ES-I3 (cell line): ENCODE measurements around the gene PRKCG.

Source experiments
- H3K36me3 ChIP-seq: 2 replicates; pipeline ENCODE4 v1.6.1; 2013; ENCODE audit warnings: mild to moderate bottlenecking, low read length, control low read depth, moderate library complexity; ENCODE audit not compliant: insufficient read depth
- H3K4me1 ChIP-seq: 2 replicates; pipeline ENCODE4 v1.6.1; 2013; ENCODE audit warnings: mild to moderate bottlenecking, control low read depth, low read length; ENCODE audit not compliant: insufficient read depth
- H3K9ac ChIP-seq: 2 replicates; pipeline ENCODE4 v1.6.1; 2013; ENCODE audit warnings: low read depth, mild to moderate bottlenecking, low read length, moderate library complexity
- H3K9me3 ChIP-seq: 2 replicates; pipeline ENCODE4 v1.6.1; 2013; ENCODE audit warnings: mild to moderate bottlenecking, low read length, moderate library complexity; ENCODE audit not compliant: control insufficient read depth, insufficient read depth

PRKCG gene

GRCh38 chr19:53878776-53879139 is 3.2 kb upstream of the PRKCG start:
- Histone ChIP-seq H3K9me3 (no peaks in the 10 kb centered on the region), H3K36me3 (peaks cover 6% of the 10 kb centered on the region), H3K9ac (peak overlapping the region; percentile 61), H3K4me1 (peaks cover 13% of the 10 kb centered on the region)

GRCh38 chr19:53879140-53880081 is 2.6 kb upstream of the PRKCG start:
- no peaks in the 10 kb centered on the region for H3K9me3 ChIP-seq
- peak overlapping the region; percentile 80 for H3K9ac ChIP-seq
- H3K36me3 ChIP-seq: peaks cover 4% of the 10 kb centered on the region
- H3K4me1 ChIP-seq: peaks cover 14% of the 10 kb centered on the region

- no peaks in the 10 kb centered on the region for H3K9me3 ChIP-seq
- H3K9ac ChIP-seq: peak overlapping the region; percentile 55; the same call in 1 of the 2 replicates
- peaks cover 14% of the 10 kb centered on the region for H3K4me1 ChIP-seq
- H3K36me3 ChIP-seq: peaks cover 4% of the 10 kb centered on the region; the same call in 1 of the 2 replicates
Observed at GRCh38 chr19:53880711-53881481, 1.1 kb upstream of the PRKCG start.

- H3K36me3 ChIP-seq: no peaks in the 10 kb centered on the region
- H3K4me1 ChIP-seq: peaks cover 9% of the 10 kb centered on the region
- no peaks in the 10 kb centered on the region for H3K9me3 ChIP-seq
- H3K9ac ChIP-seq: peak overlapping the region; percentile 55
Observed at GRCh38 chr19:53882391-53883050, 524 bp downstream of the PRKCG start.

GRCh38 chr19:53883231-53883661 is 1.2 kb downstream of the PRKCG start:
- H3K4me1 ChIP-seq: peaks cover 9% of the 10 kb centered on the region
- peak overlapping the region; percentile 55; the same call in 1 of the 2 replicates for H3K9ac ChIP-seq
- H3K9me3 ChIP-seq: no peaks in the 10 kb centered on the region
- no peaks in the 10 kb centered on the region for H3K36me3 ChIP-seq

GRCh38 chr19:53883741-53884140 is 1.7 kb downstream of the PRKCG start:
- peaks cover 9% of the 10 kb centered on the region for H3K4me1 ChIP-seq
- peak overlapping the region; percentile 29; the same call in 1 of the 2 replicates for H3K9ac ChIP-seq
- no peaks in the 10 kb centered on the region for H3K36me3 ChIP-seq
- no peaks in the 10 kb centered on the region for H3K9me3 ChIP-seq

- Histone ChIP-seq H3K4me1 (peaks cover 9% of the 10 kb centered on the region), H3K9ac (peak overlapping the region; percentile 29; the same call in 1 of the 2 replicates), H3K36me3 (no peaks in the 10 kb centered on the region), H3K9me3 (no peaks in the 10 kb centered on the region)
Observed at GRCh38 chr19:53884256-53884655, 2.3 kb downstream of the PRKCG start.

- H3K36me3 ChIP-seq: no peaks in the 10 kb centered on the region
- H3K9me3 ChIP-seq: no peaks in the 10 kb centered on the region
- peaks cover 9% of the 10 kb centered on the region for H3K4me1 ChIP-seq
- no peak overlapping the region for H3K9ac ChIP-seq
Observed at GRCh38 chr19:53885036-53885435, 3.0 kb downstream of the PRKCG start.

- H3K9ac ChIP-seq: no peak overlapping the region
- no peaks in the 10 kb centered on the region for H3K36me3 ChIP-seq
- peaks cover 3% of the 10 kb centered on the region; the same call in 1 of the 2 replicates for H3K4me1 ChIP-seq
- no peaks in the 10 kb centered on the region for H3K9me3 ChIP-seq
Observed at GRCh38 chr19:53892301-53892980, 10.4 kb downstream of the PRKCG start.

- H3K4me1 ChIP-seq: peaks cover 3% of the 10 kb centered on the region; the same call in 1 of the 2 replicates
- no peaks in the 10 kb centered on the region for H3K36me3 ChIP-seq
- H3K9ac ChIP-seq: no peak overlapping the region
- H3K9me3 ChIP-seq: no peaks in the 10 kb centered on the region
Observed at GRCh38 chr19:53892981-53893325, 11.0 kb downstream of the PRKCG start.

- peaks cover 3% of the 10 kb centered on the region; the same call in 1 of the 2 replicates for H3K4me1 ChIP-seq
- H3K36me3 ChIP-seq: no peaks in the 10 kb centered on the region
- no peaks in the 10 kb centered on the region for H3K9me3 ChIP-seq
- H3K9ac ChIP-seq: no peak overlapping the region
Observed at GRCh38 chr19:53894707-53895106, 12.7 kb downstream of the PRKCG start.

- Histone ChIP-seq H3K9me3 (no peaks in the 10 kb centered on the region), H3K36me3 (no peaks in the 10 kb centered on the region), H3K4me1 (peaks cover 3% of the 10 kb centered on the region; the same call in 1 of the 2 replicates), H3K9ac (no peak overlapping the region)
Observed at GRCh38 chr19:53896682-53897081, 14.7 kb downstream of the PRKCG start.

- no peak overlapping the region for H3K9ac ChIP-seq
- H3K9me3 ChIP-seq: no peaks in the 10 kb centered on the region
- H3K4me1 ChIP-seq: peaks cover 3% of the 10 kb centered on the region; the same call in 1 of the 2 replicates
Observed at GRCh38 chr19:53897459-53897858, 15.5 kb downstream of the PRKCG start.

More at GRCh38 chr19:53897459-53897858, 15.5 kb downstream of the PRKCG start:
- no peaks in the 10 kb centered on the region for H3K36me3 ChIP-seq
